ENCODE data around the gene ACACA.
A peak's percentile ranks its signal among the peaks of the same experiment; 100 is the strongest.
"Not testable (repeated sequence)": the region's sequence is repeated elsewhere in the genome, so short reads cannot be mapped to it uniquely, and the experiment has no call there.

The ACACA gene

DNA sequence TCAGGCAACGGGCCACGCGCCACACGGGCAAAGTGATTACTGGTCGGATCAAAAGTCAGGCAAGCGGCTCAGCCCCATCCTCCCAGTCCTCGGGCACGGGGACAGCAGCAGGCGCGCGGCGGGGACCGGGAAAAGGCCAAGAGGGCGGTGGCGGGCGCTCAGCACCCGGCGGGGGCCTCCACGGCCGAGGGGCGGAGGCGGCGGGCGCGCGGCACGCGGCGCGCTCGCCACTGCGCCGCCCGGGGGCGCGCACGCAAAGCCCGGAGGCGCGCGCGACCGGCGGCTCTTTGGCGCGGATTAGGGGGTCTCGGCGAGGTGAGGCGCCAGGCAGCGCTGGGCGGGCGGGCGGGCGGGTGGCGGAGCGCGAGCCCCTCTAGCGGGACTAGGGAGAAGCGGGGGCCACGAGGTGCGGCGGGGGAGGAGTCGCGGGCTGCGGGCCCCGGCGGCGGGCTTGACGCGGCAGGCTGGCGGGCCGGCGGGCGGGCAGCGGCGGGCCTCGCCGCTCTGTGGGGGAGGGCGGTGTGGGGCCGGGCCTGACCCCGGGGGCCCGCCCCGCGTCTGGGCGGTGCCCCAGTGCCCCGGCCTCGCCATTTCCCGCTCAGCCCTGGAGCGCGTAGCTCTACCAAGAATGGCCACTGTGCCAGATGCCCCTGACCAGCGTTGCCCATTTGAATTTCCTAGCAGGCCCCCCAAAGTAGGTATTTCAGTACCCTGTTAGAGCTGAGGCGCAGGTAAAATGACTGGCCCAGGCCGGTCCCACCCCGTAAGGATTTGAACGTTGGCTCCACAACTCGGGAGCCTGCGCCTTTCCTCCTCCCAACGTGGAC, at the start of gene ACACA, which contains the start of gene TADA2A:
Gene ACACA (minus strand): TSS at position 202 of the 827 bp plus-strand sequence. CDS start 537 bp downstream, outside the sequence.
Gene TADA2A (plus strand): TSS at position 252 of the 827 bp plus-strand sequence. CDS start 4,480 bp downstream, outside the sequence.
- DNase-seq (ENCODE audit: low read depth in 1 of 2, low spot score in 1 of 2), result peak; percentile 85 to 92
- in situ Hi-C loops (cut with HindIII; ENCODE audit: low pct_unique_long_range_greater_than_20kb, low sequenced_read_pairs), result no loop called here
- no peak for TF ChIP-seq JUND (IDR thresholded peaks at IDR 0.05; ENCODE audit: low read depth)

DNA sequence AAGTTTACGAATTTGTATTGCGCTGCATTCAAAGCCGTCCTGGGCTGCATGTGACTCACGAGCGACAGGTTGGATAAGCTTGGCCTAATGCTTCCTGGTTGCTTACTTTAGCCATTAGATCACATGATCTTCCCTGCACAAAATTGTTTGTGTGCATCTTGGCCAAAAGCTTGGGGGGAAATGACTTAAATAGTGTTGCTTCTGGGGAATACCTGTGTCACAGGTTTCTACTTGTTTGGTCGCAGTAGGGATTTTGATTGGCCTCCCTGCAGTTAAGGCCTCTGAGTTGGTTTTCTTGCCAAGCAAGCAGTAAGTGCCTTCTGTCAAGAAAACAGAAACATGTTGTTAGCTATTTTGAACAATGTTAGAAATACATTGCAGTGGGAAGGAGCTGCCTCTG, 43.5 kb upstream of the ACACA start:
- no peak for TF ChIP-seq JUND (IDR thresholded peaks at IDR 0.05; ENCODE audit: low read depth)
- in situ Hi-C loops (cut with HindIII; ENCODE audit: low pct_unique_long_range_greater_than_20kb, low sequenced_read_pairs), result no loop called here
- DNase-seq (ENCODE audit: low read depth in 1 of 2, low spot score in 1 of 2), result peak; percentile 63 to 90

DNA sequence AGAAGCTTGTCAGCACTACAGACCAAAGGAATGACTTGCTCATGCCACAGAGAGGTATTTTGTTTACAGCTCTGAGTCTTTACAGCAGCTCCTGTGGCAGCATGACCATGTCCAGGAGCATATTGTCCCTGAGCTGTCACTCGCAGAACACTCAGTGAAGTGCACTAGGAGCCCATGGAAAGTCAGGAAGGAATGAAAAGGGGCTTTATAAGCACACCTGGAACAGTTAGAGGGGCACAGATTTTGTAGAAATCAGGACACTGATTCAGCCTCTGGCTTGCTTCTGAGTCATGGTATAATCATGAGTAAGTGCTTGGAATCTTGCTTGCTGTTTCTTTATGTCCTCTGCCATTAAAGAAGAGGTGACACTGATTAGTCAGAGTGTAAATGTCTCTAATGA, 41.0 kb upstream of the ACACA start:
- in situ Hi-C loops (cut with HindIII; ENCODE audit: low pct_unique_long_range_greater_than_20kb, low sequenced_read_pairs), result no loop called here
- DNase-seq (ENCODE audit: low read depth in 1 of 2, low spot score in 1 of 2), result no peak

DNA sequence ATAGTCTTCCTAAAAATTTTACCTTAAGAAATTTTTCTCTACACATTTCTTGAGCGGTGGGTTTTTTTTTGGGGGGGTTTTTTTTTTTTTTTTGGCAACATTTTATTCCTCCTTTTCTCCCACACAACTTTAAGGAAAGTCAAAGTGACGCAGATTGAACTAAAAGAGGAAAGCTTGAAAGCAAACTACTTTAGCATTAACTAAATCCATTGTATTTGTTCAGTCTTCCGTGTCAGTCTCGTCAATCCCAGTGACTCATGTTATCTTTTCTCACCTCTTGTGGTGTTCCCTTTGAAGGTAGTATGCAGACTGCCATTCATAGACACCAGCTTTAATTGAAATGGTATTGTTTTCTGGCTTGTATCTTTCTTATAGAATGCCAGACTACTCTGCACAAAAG, 39.4 kb upstream of the ACACA start:
- DNase-seq (ENCODE audit: low read depth in 1 of 2, low spot score in 1 of 2), result no peak
- in situ Hi-C loops (cut with HindIII; ENCODE audit: low pct_unique_long_range_greater_than_20kb, low sequenced_read_pairs), result no loop called here
- TF ChIP-seq JUND (IDR thresholded peaks at IDR 0.05; ENCODE audit: low read depth), result no peak

More for the DNA sequence above, 41.0 kb upstream of the ACACA start:
- TF ChIP-seq JUND (IDR thresholded peaks at IDR 0.05; ENCODE audit: low read depth), result no peak

DNA sequence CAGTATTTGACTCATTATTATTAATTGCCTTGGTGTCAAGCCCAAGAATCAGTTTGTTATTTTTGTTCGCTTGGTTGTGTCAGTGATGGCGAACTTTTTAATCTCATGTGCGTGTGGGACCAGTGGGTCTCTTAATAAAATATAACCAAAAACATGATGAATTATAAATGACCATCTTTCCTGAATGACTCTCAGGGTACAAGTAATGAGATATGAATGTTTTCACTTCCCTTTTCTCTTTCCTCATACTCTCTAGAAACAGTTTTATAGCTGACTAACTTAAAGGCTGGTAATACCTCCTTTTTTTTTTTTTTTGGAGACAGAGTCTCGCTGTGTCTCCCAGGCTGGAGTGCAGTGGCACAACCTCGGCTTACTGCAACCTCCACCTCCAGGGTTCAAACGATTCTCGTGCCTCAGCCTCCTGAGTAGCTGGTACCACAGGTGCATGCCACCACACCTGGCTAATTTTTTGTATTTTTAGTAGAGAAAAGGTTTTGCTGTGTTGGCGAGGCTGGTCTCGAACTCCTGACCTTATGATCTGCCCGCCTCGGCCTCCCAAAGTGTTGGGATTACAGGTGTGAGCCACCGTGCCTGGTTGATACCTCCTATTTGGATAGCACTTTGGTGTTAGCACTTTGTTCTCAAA, 34.9 kb upstream of the ACACA start:
- DNase-seq (ENCODE audit: low read depth in 1 of 2, low spot score in 1 of 2); in situ Hi-C loops (cut with HindIII; ENCODE audit: low pct_unique_long_range_greater_than_20kb, low sequenced_read_pairs): not testable (repeated sequence)

DNA sequence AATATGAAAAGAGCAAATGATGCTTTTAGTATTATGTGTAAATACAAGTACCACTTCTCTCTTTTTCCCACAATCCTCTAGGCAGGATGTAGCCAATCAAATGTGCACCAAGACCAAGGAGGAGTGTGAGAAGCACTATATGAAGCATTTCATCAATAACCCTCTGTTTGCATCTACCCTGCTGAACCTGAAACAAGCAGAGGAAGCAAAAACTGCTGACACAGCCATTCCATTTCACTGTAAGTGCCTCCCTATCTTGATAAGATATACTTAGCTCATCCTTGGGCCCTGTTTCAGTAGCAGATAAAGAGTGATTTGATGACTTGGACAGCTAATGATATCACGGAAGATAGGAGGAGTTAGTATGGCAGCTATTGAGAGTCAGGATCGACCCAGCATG, 33.8 kb upstream of the ACACA start:
- no peak for TF ChIP-seq JUND (IDR thresholded peaks at IDR 0.05; ENCODE audit: low read depth)
- no peak for DNase-seq (ENCODE audit: low read depth in 1 of 2, low spot score in 1 of 2)
- in situ Hi-C loops (cut with HindIII; ENCODE audit: low pct_unique_long_range_greater_than_20kb, low sequenced_read_pairs), result no loop called here

DNA sequence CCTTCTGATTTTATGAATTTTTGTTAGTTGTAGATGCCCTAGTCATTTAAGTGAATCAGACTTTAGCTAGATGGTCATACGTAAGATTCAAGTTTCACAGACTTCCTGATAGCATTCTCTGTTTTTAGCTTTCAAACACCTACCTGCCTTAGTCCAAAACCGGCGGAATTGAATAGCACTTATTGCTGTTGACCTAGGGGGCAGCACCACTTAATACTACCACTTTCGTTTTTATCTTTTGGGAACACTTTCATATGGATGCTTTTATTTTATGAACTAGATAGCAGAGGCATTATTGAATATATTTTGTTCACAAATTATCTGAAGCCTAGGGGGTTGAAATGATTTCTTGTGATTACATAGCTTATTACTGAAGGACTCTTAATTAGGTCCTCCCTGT, 31.5 kb upstream of the ACACA start:
- DNase-seq (ENCODE audit: low read depth in 1 of 2, low spot score in 1 of 2), result no peak
- TF ChIP-seq JUND (IDR thresholded peaks at IDR 0.05; ENCODE audit: low read depth), result no peak
- in situ Hi-C loops (cut with HindIII; ENCODE audit: low pct_unique_long_range_greater_than_20kb, low sequenced_read_pairs), result no loop called here

DNA sequence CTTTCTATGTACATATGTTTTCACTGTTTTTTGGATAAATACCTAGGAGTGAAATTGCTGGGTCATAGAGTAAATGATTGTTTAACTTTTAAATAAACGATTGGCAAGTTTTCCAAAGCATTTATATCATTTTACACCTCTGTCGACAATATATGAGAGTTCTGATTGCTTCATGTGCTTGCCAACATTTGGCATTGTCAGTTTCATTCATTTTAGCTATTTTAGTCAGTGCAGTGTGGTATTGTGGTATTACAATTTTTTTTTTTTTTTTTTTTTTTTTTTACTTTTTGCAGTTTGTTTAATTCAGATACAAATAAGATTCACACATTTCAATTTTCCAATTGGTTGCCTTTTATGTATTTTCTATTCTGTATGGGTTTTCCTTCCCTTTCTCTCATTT, 26.0 kb upstream of the ACACA start:
- DNase-seq (ENCODE audit: low read depth in 1 of 2, low spot score in 1 of 2), result no peak
- in situ Hi-C loops (cut with HindIII; ENCODE audit: low pct_unique_long_range_greater_than_20kb, low sequenced_read_pairs), result no loop called here
- no peak for TF ChIP-seq JUND (IDR thresholded peaks at IDR 0.05; ENCODE audit: low read depth)

DNA sequence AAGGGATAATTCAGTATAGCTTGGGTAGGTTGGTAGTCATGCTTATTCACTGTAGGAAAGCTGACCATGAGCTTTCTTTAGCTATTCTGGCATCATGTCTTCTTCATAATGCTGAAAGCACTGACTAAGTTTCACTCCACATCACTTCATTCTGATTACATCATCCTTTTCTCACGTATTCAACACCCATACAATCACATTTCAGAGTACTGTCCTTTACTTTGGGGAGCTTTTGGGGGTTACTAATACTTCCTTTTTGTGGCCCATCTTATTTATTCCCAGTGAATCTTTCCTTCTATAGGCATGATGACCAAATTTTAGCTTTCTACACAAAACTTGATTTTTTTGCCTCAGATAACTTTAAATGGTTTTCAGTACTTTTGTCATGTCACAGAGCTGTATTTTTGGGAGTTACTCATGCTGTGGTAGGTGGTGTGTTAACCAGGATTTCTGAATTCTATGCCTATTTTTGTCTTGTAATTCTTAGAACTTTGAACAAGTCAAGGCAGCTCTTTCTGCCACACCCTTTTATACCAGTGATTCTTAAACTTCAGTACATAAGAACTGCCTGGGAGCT, 23.5 kb upstream of the ACACA start:
- in situ Hi-C loops (cut with HindIII; ENCODE audit: low pct_unique_long_range_greater_than_20kb, low sequenced_read_pairs), result no loop called here
- DNase-seq (ENCODE audit: low read depth in 1 of 2, low spot score in 1 of 2), result no peak
- no peak for TF ChIP-seq JUND (IDR thresholded peaks at IDR 0.05; ENCODE audit: low read depth)

DNA sequence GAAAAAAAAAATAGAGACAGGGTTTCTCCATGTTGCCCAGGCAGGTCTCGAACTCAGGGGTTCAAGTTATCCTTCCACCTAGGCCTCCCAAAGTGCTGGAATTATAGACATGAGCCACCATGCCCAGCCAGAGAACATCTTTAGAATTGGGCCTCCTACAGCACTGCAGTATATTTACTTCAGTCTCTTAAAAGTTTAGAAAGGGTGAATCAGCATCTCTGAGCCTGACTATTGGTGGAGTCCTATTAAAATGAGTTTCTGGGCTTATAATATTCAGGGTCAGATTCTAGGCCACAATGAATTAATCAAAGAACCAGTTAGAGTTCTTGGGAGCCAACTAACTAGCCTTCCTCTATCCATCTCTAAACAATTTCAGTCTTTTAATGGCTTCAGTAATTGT, 22.8 kb upstream of the ACACA start:
- DNase-seq (ENCODE audit: low read depth in 1 of 2, low spot score in 1 of 2), result no peak
- in situ Hi-C loops (cut with HindIII; ENCODE audit: low pct_unique_long_range_greater_than_20kb, low sequenced_read_pairs), result no loop called here
- no peak for TF ChIP-seq JUND (IDR thresholded peaks at IDR 0.05; ENCODE audit: low read depth)

DNA sequence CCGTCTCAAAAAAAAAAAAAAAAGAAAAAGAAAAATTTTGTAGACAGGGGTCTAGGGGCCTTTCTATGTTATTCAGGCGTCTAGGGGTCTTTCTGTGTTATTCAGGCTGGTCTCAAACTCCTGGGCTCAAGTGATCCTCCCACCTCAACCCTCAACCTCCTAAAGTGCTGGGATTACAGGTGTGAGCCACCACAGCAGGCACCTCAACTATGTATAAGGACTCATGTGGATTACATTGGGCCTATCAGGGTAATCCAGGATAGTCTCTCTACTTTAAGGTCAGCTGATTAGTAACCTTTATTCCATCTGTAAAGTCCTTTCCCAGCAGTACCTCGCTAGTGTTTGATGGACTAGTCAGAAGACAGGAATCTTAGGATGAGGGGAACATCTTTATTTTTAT, 22.4 kb upstream of the ACACA start:
- no peak for DNase-seq (ENCODE audit: low read depth in 1 of 2, low spot score in 1 of 2)
- in situ Hi-C loops (cut with HindIII; ENCODE audit: low pct_unique_long_range_greater_than_20kb, low sequenced_read_pairs), result no loop called here
- TF ChIP-seq JUND (IDR thresholded peaks at IDR 0.05; ENCODE audit: low read depth), result no peak

DNA sequence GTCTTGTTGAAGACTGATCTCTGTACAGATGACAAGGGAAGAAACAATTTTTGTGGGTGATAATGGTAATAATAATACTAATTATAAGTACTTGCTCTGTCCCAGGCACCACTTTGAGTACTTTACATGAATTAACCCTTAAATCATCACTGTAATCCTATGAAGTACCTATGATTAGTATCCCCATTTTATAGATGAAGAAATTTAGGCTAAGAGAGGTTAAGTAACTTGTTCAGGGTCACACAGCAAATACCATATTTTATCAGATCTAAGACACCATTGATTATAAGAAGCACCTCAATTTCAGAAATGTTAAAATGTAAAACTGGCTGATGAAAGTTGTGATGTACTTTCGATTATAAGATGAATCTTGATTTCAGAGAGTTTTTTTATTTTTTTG, 18.6 kb upstream of the ACACA start:
- in situ Hi-C loops (cut with HindIII; ENCODE audit: low pct_unique_long_range_greater_than_20kb, low sequenced_read_pairs), result no loop called here
- no peak for TF ChIP-seq JUND (IDR thresholded peaks at IDR 0.05; ENCODE audit: low read depth)
- DNase-seq (ENCODE audit: low read depth in 1 of 2, low spot score in 1 of 2), result no peak
